GM21576 (cell line): ENCODE results near the gene GLYAT.
"Not testable (repeated sequence)": the region's sequence is repeated elsewhere in the genome, so short reads cannot be mapped to it uniquely, and the experiment has no call there.

Experiments used
- ATAC-seq: cut with Tn5 transposase; IDR thresholded peaks from one replicate; pipeline ENCODE4 v1.9.1; 2021; ENCODE audit warnings: mild to moderate bottlenecking, moderate library complexity; ENCODE audit not compliant: unreplicated experiment

GLYAT gene

DNA sequence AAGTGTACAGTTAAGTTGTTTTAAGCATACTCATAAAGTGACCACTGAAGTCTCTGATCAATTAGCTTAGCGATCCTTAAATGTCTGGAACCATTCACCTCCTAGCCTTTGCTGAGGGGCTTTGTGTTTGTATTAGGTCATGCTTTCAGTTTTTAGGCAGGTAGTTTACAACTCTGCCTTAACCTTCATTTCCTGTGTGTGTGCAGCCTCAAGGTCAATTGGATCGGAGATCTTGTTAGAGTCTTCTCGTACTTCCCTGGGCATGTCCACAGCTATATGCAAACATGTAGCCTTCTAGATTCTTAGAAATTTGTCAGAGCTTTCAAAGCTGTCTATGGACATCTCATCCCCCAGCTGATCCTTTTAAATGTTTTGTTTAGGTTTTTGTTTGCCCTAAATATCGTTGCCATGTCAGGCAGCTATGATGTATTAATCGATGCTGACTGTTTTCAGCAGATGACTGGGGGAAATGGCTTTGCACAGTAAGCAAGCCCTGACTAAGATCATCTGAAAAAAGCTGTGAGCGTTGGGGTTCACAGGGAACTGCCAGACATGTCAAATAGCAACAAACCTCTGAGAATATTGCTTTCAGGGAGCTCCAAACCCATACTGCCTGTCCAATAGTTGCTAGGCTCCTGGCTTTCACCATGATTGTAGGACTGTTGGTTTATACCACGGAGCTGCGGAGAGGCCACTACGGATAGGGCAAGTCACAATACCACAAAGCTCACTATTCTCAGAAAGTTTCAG lies 45.6 kb downstream of the GLYAT start:
- ATAC-seq, result no peak

DNA sequence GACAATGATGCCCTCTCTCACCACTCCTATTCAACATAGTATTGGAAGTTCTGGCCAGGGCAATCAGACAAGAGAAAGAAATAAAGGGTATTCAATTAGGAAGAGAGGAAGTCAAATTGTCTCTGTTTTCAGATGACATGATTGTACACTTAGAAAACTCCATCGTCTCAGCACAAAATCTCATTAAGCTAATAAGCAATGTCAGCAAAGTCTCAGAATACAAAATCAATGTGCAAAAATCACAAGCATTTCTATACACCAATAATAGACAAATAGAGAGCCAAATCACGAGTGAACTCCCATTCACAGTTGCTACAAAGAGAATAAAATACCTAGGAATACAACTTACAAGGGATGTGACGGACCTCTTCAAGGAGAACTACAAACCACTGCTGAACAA lies 49.1 kb downstream of the GLYAT start:
- not testable (repeated sequence) for ATAC-seq

DNA sequence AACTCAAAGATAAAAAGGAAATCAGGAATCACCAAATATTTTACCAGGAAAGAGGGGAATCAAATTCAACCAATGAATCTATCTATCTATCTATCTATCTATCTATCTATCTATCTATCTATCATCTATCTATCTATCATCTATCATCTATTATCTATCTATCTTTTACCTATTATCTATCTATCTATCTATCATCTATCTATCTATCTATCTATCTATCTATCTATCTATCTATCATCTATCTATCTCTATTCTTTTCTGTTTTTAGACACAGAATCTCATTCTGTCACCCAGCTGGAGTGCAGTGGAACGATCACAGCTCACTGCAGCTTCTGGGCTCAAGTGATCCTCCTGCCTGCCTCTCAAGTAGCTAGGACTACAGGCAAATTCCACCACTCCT lies 54.2 kb downstream of the GLYAT start:
- ATAC-seq, result not testable (repeated sequence)

DNA sequence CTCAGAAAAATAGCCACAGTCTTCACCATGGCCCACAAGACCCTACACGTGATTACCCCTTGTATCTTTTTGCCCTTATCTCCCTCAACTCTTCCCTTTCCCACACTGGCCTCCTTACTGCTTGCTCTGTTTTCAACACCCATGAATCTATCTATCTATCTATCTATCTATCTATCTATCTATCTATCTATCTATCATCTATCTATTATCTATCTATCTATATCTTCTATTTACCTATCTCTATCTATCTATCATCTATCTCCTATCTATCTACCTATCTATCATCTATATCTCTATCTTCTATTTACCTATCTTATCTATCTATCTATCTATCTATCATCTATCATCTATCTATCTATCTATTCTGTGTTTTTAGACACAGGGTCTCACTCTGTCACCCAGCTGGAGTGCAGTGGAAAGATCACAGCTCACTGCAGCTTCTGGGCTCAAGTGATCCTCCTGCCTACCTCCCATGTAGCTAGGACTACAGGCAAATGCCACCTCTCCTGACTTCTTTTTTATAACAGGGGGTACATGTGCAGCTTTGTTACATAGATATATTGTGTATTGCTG lies 55.1 kb downstream of the GLYAT start:
- no peak for ATAC-seq

DNA sequence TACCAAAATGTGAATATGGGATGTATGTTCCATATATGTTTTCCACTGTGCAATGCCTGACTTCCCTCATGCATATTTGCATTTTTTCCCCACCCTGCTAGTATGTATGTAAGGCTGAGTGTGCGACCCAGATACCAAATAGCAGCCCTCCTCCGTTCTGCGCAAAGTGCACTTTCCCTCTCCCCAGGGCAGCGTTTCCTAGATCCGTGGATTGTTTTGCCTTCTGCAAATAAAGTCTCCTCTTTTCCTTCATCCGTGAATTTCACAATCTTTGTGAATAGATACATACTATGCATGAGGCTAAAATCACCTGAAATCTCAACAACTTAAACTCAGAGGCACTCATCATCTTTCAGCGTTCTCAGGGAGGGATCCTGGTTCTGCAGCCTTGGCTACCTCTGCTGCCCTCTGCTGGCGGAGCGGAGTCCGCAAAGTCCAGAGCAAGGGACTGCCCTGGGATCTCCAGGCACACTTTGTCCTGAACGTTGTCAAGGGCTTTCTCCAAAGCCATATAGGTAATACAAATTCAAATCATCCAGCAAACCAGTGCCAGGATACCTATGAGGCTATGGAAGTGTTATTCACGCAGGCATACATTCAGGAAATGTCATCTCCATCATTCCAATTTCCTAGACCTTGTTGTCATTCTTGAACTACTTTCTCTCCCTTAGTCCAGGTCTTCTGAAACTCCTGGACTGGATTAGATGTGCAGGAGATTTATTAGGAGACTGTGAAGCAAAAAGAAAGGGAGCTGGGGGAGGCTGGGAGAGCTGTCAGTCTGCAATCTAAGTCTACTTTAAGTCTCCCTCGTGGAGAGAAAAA lies 56.2 kb downstream of the GLYAT start:
- ATAC-seq, result peak; percentile 90

DNA sequence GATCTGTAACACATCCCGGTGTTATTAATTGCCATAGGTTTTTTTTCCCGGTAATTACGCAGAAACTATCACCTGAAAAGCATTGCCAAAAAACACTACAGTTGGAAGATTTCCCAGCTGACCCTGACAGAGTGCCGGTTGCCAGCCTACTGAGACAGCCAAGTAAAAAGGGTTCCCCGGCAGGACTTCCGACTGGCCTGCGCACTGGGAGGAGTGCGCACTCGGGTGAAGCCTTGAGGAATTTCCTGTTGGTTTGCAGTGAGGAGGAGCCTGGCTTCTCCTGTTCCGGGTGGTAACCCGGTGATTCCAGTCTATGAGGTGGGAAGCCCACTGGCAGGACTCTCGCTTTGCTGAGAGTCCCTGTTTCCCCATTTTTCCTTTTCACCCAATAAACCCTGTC lies 57.1 kb downstream of the GLYAT start:
- no peak for ATAC-seq

DNA sequence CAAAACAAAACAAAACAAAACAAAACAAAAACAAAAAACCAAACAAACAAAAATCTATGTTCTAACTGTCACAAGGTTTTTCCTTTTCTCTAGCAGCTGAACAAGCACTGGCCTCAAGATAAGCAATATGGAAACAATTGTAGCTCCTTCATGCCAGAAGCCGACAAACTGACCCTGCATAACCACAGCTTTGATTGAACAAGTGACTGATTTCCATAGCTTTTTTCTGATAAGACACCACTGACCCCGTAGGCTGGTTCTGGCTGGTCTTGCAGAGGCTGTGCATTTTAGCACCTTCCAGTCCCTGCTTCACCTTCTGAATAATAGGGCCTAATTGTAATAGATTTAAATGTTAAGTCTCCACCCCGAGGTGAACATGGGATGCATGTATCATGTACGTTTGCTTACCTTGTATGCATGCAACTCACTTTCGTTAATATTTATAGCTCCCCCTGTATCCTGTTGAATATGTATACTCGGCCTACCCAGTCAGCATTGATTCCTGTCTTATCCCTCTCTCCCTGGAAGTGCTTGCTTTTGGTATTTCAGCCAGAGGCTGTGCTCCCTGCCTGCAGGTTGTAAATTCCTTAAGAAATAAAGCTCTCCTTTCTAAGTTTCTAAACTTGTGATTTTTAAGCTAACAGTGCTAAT lies 59.6 kb downstream of the GLYAT start:
- ATAC-seq, result no peak

DNA sequence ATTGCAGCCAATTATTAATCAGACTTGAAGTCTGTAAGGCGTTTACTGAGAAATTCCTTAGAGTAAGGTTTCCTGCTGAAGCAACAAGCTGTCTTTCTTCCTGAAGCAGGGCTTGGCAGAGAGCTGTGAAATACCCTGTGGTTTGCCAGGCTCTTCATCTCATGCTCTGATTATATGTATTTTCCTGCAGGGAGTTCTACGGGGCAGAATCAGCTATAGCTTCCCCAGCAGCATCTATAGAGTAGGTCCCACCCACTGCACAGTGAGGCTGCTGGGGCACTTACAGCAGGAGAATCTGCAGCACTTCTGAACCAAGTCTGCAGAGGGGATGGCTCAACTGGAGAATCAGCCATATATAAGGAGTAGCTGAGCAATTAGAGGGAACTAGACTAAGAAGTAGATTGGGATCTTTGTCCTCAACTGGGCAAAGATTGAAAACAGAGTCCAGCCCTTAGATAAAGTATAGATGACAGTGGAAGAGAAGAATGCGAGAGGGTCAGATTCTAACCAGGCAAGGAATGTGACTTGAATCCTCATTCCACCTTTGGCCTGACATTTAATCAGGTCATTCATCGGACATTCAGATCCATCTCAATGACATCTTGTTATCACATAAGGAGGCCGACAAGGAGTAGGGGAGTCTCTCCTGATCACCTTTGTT lies 71.7 kb downstream of the GLYAT start:
- no peak for ATAC-seq

DNA sequence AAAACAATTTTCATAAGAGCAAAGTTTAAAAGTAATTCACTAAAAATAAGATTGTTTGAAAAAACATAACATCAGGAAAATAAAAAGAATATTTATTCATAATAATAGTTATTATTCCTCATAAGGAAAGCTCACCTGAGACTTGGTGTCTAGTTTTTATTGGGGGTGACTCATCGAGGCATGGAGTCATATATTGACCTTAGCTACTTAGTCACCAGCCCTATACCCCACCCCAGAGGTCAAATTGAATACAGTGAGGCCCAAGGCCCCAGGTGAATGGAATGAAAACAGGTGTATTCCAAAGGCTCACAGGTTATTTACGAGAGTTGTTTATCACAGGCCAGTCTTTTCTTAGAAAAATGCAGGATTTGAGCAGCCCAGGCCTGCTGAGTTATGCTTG lies 72.3 kb downstream of the GLYAT start:
- no peak for ATAC-seq
